ENCODE data around the gene ROS1. TPM values are rescaled to one million over a fixed set of nuclear protein-coding genes. Genes with fewer than 3 reads are reported as not detected.

The ROS1 gene
- total RNA-seq, 1 donor from 2014 or later: not detected

GRCh38 chr6:117459204-117459944 lies 33.6 kb upstream of the ROS1 start:
- TF ChIP-seq EZH2phosphoT487 (IDR thresholded peaks at IDR 0.05): no peak
- no peak for TF ChIP-seq EZH2 (IDR thresholded peaks at IDR 0.05)
- TF ChIP-seq CTCF (IDR thresholded peaks at IDR 0.05): no peak
- no peak for DNase-seq (ENCODE audit: low spot score)
- Histone ChIP-seq H3F3A (ENCODE audit: low read depth) (no peaks in the 10 kb centered on the region), H3K9ac (no peak overlapping the region), H4K20me1 (ENCODE audit: low read depth) (no peaks in the 10 kb centered on the region), H3K79me2 (ENCODE audit: low read depth) (no peaks in the 10 kb centered on the region), H3K27me3 (no peaks in the 10 kb centered on the region), H3K9me3 (ENCODE audit: low read depth) (no peaks in the 10 kb centered on the region), H3K4me3 (no peak overlapping the region), H3K4me1 (no peaks in the 10 kb centered on the region), H3K36me3 (no peaks in the 10 kb centered on the region), H3K4me2 (no peak overlapping the region), H3K27ac (no peak overlapping the region), H2AFZ (replicated peaks) (no peak overlapping the region)
- H3K27me3 Mint-ChIP-seq (ENCODE audit: insufficient read depth, low read depth): no peaks in the 10 kb centered on the region
- no peak overlapping the region for H3K4me3 Mint-ChIP-seq
- H3K36me3 Mint-ChIP-seq: no peaks in the 10 kb centered on the region
- H3K9me3 Mint-ChIP-seq: no peaks in the 10 kb centered on the region
- no peaks in the 10 kb centered on the region for H3K4me1 Mint-ChIP-seq
- no peak overlapping the region for H3K27ac Mint-ChIP-seq

GRCh38 chr6:117456998-117457397 lies 31.3 kb upstream of the ROS1 start:
- Mint-ChIP-seq H3K36me3 (no peaks in the 10 kb centered on the region), H3K4me3 (no peak overlapping the region), H3K27me3 (ENCODE audit: insufficient read depth, low read depth) (no peaks in the 10 kb centered on the region), H3K9me3 (no peaks in the 10 kb centered on the region), H3K4me1 (no peaks in the 10 kb centered on the region), H3K27ac (no peak overlapping the region)
- Histone ChIP-seq H3K4me3 (no peak overlapping the region), H3K79me2 (ENCODE audit: low read depth) (no peaks in the 10 kb centered on the region), H3K9me3 (ENCODE audit: low read depth) (no peaks in the 10 kb centered on the region), H2AFZ (replicated peaks) (no peak overlapping the region), H3K27me3 (no peaks in the 10 kb centered on the region), H3K9ac (no peak overlapping the region), H4K20me1 (ENCODE audit: low read depth) (no peaks in the 10 kb centered on the region), H3K4me2 (no peak overlapping the region), H3F3A (ENCODE audit: low read depth) (no peaks in the 10 kb centered on the region), H3K4me1 (no peaks in the 10 kb centered on the region), H3K36me3 (no peaks in the 10 kb centered on the region), H3K27ac (no peak overlapping the region)
- no peak for TF ChIP-seq EZH2phosphoT487 (IDR thresholded peaks at IDR 0.05)
- no peak for TF ChIP-seq EZH2 (IDR thresholded peaks at IDR 0.05)
- TF ChIP-seq CTCF (IDR thresholded peaks at IDR 0.05): no peak
- DNase-seq (ENCODE audit: low spot score): no peak

- Mint-ChIP-seq H3K4me1 (no peaks in the 10 kb centered on the region), H3K36me3 (no peaks in the 10 kb centered on the region), H3K27me3 (ENCODE audit: insufficient read depth, low read depth) (no peaks in the 10 kb centered on the region), H3K9me3 (no peaks in the 10 kb centered on the region), H3K27ac (no peak overlapping the region), H3K4me3 (no peak overlapping the region)
- Histone ChIP-seq H3K4me1 (no peaks in the 10 kb centered on the region), H3K4me2 (no peak overlapping the region), H3K9me3 (ENCODE audit: low read depth) (no peaks in the 10 kb centered on the region), H3K27me3 (no peaks in the 10 kb centered on the region), H3K79me2 (ENCODE audit: low read depth) (no peaks in the 10 kb centered on the region), H3K27ac (no peak overlapping the region), H3K9ac (no peak overlapping the region), H2AFZ (replicated peaks) (no peak overlapping the region), H3K36me3 (no peaks in the 10 kb centered on the region), H3K4me3 (no peak overlapping the region), H3F3A (ENCODE audit: low read depth) (no peaks in the 10 kb centered on the region), H4K20me1 (ENCODE audit: low read depth) (no peaks in the 10 kb centered on the region)
- no peak for TF ChIP-seq EZH2 (IDR thresholded peaks at IDR 0.05)
- TF ChIP-seq CTCF (IDR thresholded peaks at IDR 0.05): no peak
- no peak for TF ChIP-seq EZH2phosphoT487 (IDR thresholded peaks at IDR 0.05)
- DNase-seq (ENCODE audit: low spot score): no peak
Measured at GRCh38 chr6:117456250-117456649, 30.5 kb upstream of the ROS1 start.

Measured in neural progenitor cell (in vitro differentiated cells).